SK-N-SH treated with all-trans-retinoic acid at 6 μM for 48 hours (cell line): Measurements from ENCODE around the gene CEMP1.

ENCODE experiments used
- ATAC-seq: fragments of 200-7000 bp; cut with Tn5 transposase; 3 replicates; pipeline ENCODE4 v1.9.1; 2020; ENCODE audit warnings: mild to moderate bottlenecking, moderate library complexity
- BACH2 ChIP-seq: fragments of 250-450 bp; sonication (Bioruptor Pico); IDR thresholded peaks from 2 replicates; pipeline ENCODE4 v1.9.0; 2021; ENCODE audit warnings: mild to moderate bottlenecking, borderline replicate concordance
- CREB5 ChIP-seq: fragments of 250-450 bp; sonication (Bioruptor Pico); IDR thresholded peaks from 2 replicates; pipeline ENCODE4 v1.5.1; 2020; ENCODE audit warnings: low read depth, mild to moderate bottlenecking, moderate library complexity
- CSRNP3 ChIP-seq: fragments of 250-450 bp; sonication (Bioruptor Pico); IDR thresholded peaks from 2 replicates; pipeline ENCODE4 v1.5.1; 2021; ENCODE audit warnings: mild to moderate bottlenecking, moderate library complexity
- ESRRG ChIP-seq: fragments of 250-450 bp; sonication (Bioruptor Pico); IDR thresholded peaks from 2 replicates; pipeline ENCODE4 v1.6.1; 2021; ENCODE audit warnings: mild to moderate bottlenecking
- ISL1 ChIP-seq: fragments of 250-450 bp; sonication (Bioruptor Pico); IDR thresholded peaks from 2 replicates; pipeline ENCODE4 v2.1.2; 2022; ENCODE audit warnings: mild to moderate bottlenecking, moderate library complexity
- PATZ1 ChIP-seq: fragments of 250-450 bp; sonication (Bioruptor Pico); IDR thresholded peaks from 2 replicates; pipeline ENCODE4 v1.8.0; 2020; ENCODE audit warnings: mild to moderate bottlenecking, moderate library complexity, borderline replicate concordance
- POU6F1 ChIP-seq: fragments of 250-450 bp; sonication (Bioruptor Pico); IDR thresholded peaks from 2 replicates; pipeline ENCODE4 v1.8.0; 2021; ENCODE audit warnings: low read depth, mild to moderate bottlenecking, moderate library complexity, borderline replicate concordance
- PPARA ChIP-seq: fragments of 250-450 bp; sonication (Bioruptor Pico); IDR thresholded peaks from 2 replicates; pipeline ENCODE4 v1.5.0; 2020; ENCODE audit warnings: mild to moderate bottlenecking, borderline replicate concordance
- SNAI2 ChIP-seq: fragments of 250-450 bp; sonication (Bioruptor Pico); IDR thresholded peaks from 2 replicates; pipeline ENCODE4 v1.5.0; 2020; ENCODE audit warnings: mild to moderate bottlenecking, moderate library complexity
- TCF4 ChIP-seq: fragments of 250-450 bp; sonication (Bioruptor Pico); IDR thresholded peaks from 2 replicates; pipeline ENCODE4 v1.8.0; 2021; ENCODE audit warnings: mild to moderate bottlenecking, moderate library complexity, borderline replicate concordance
- TOX ChIP-seq: fragments of 250-450 bp; sonication (Bioruptor Pico); IDR thresholded peaks from 2 replicates; pipeline ENCODE4 v1.8.0; 2021; ENCODE audit warnings: mild to moderate bottlenecking, moderate library complexity, borderline replicate concordance
- TSHZ2 ChIP-seq: fragments of 250-450 bp; sonication (Bioruptor Pico); IDR thresholded peaks from 2 replicates; pipeline ENCODE4 v1.5.0; 2020; ENCODE audit warnings: mild to moderate bottlenecking, moderate library complexity
- ZC3H10 ChIP-seq: fragments of 250-450 bp; sonication (Bioruptor Pico); IDR thresholded peaks from 2 replicates; pipeline ENCODE4 v1.5.1; 2021; ENCODE audit warnings: mild to moderate bottlenecking, moderate library complexity
- ZFP3 ChIP-seq: fragments of 250-450 bp; sonication (Bioruptor Pico); IDR thresholded peaks from 2 replicates; pipeline ENCODE4 v1.5.0; 2020; ENCODE audit warnings: mild to moderate bottlenecking, moderate library complexity
- ZNF70 ChIP-seq: fragments of 450-650 bp; formaldehyde crosslinking; IDR thresholded peaks from 2 replicates; pipeline ENCODE4 v1.5.0; 2020; ENCODE audit warnings: mild to moderate bottlenecking, moderate library complexity
- ZNF8 ChIP-seq: fragments of 450-650 bp; formaldehyde crosslinking; IDR thresholded peaks from 2 replicates; pipeline ENCODE4 v1.5.0; 2020; ENCODE audit warnings: mild to moderate bottlenecking, moderate library complexity

CEMP1 gene

GRCh38 chr16:2519711-2520080, 11.5 kb downstream of the CEMP1 start:
- no peak for TF ChIP-seq ZFP3 (CRISPR knock-in tag)
- no peak for TF ChIP-seq TCF4 (CRISPR knock-in tag)
- no peak for TF ChIP-seq BACH2 (CRISPR knock-in tag)
- no peak for TF ChIP-seq ZNF8
- TF ChIP-seq ISL1 (CRISPR knock-in tag) = no peak
- TF ChIP-seq ZNF70 (CRISPR knock-in tag) = no peak
- no peak for TF ChIP-seq CSRNP3
- no peak for TF ChIP-seq ESRRG (CRISPR knock-in tag)
- no peak for TF ChIP-seq ZC3H10 (CRISPR knock-in tag)
- no peak for TF ChIP-seq PATZ1 (CRISPR knock-in tag)
- no peak for TF ChIP-seq TSHZ2 (CRISPR knock-in tag)
- TF ChIP-seq CREB5 (CRISPR knock-in tag) = no peak
- TF ChIP-seq PPARA (CRISPR knock-in tag) = no peak
- no peak for TF ChIP-seq TOX (CRISPR knock-in tag)
- no peak for TF ChIP-seq SNAI2
- ATAC-seq = no peak; the same call in 1 of the 3 replicates

GRCh38 chr16:2518823-2519710, 12.1 kb downstream of the CEMP1 start:
- no peak for TF ChIP-seq CSRNP3
- no peak for TF ChIP-seq ZNF8
- TF ChIP-seq PATZ1 (CRISPR knock-in tag) = no peak
- no peak for TF ChIP-seq ESRRG (CRISPR knock-in tag)
- TF ChIP-seq CREB5 (CRISPR knock-in tag) = no peak
- TF ChIP-seq POU6F1 (CRISPR knock-in tag) = no peak
- TF ChIP-seq, all 23 proteins: peak for 0
- ATAC-seq = no peak
